H1 (cell line): Measurements from ENCODE around the gene LRCH2. TPM values are rescaled to one million over a fixed set of nuclear protein-coding genes. Genes with fewer than 3 reads are reported as not detected.

Source experiments
- CTCF ChIA-PET: fragments of 300-600 bp; sonication (Branson Sonifier 250); formaldehyde crosslinking; loops from one replicate; lab custom pipeline; 2021; ENCODE audit not compliant: partially characterized antibody; lab: Charles Lee
- POLR2A ChIA-PET: fragments of 300-600 bp; sonication (Branson Sonifier 250); formaldehyde crosslinking; loops from one replicate; lab custom pipeline; 2021; ENCODE audit warnings: inconsistent platforms; ENCODE audit not compliant: partially characterized antibody; lab: Charles Lee
- DNase-seq, 2 experiments: peaks; one replicate each; pipeline versions ENCODE4 v3.0.0 to v3.0.0-alpha.2; 2010 to 2022; ENCODE audit warnings: low spot score in 2 of 2, low read depth in 1 of 2, mixed read lengths in 1 of 2
- FAIRE-seq: peaks from 2 replicates; lab custom pipeline; 2011; peaks lifted over from hg19 to GRCh38; lab: Jason Lieb, UNC
- H2AFZ ChIP-seq: 2 replicates; pipeline ENCODE4 v1.8.1; 2012; ENCODE audit warnings: low read length, inconsistent platforms
- H2AK5ac ChIP-seq: 2 replicates; pipeline ENCODE4 v1.6.1; 2013; ENCODE audit warnings: low read depth, low read length
- H2BK120ac ChIP-seq: replicated peaks from 2 replicates; pipeline ENCODE3; 2013; ENCODE audit warnings: low read depth, low read length, inconsistent platforms
- H2BK12ac ChIP-seq: 2 replicates; pipeline ENCODE4 v1.6.1; 2013; ENCODE audit warnings: low read depth, low read length
- H2BK15ac ChIP-seq: 2 replicates; pipeline ENCODE4 v1.6.1; 2013; ENCODE audit warnings: low read length
- H2BK20ac ChIP-seq: 2 replicates; pipeline ENCODE4 v1.6.1; 2013; ENCODE audit warnings: low read length
- H2BK5ac ChIP-seq: 2 replicates; pipeline ENCODE4 v1.6.1; 2013; ENCODE audit warnings: low read depth, low read length
- H3K14ac ChIP-seq: 2 replicates; pipeline ENCODE4 v1.6.1; 2013; ENCODE audit warnings: inconsistent platforms; ENCODE audit not compliant: insufficient read length
- H3K18ac ChIP-seq: 2 replicates; pipeline ENCODE4 v1.6.1; 2013; ENCODE audit warnings: low read length; ENCODE audit errors: extremely low read depth
- H3K23ac ChIP-seq: 2 replicates; pipeline ENCODE4 v1.6.1; 2013; ENCODE audit warnings: inconsistent platforms; ENCODE audit not compliant: insufficient read length
- H3K23me2 ChIP-seq: 2 replicates; pipeline ENCODE4 v1.6.1; 2013; ENCODE audit warnings: low read depth, low read length
- H3K27ac ChIP-seq: 2 replicates; pipeline ENCODE4 v1.6.1; 2011; ENCODE audit warnings: low read depth, low read length, inconsistent platforms
- H3K27me3 ChIP-seq, 4 experiments: replicated peaks in 1 of 4; 1 replicate in 1 of 4; 2 replicates in 3 of 4; pipeline versions ENCODE4 v1.6.1 to v1.8.1; 2011 to 2013; ENCODE audit warnings: low read length in 3 of 4, mild to moderate bottlenecking in 3 of 4, inconsistent platforms in 2 of 4, mixed read lengths in 2 of 4, moderate library complexity in 1 of 4; ENCODE audit not compliant: control insufficient read depth in 3 of 4, insufficient read depth in 3 of 4; ENCODE audit errors: extremely low read depth in 1 of 4
- H3K36me3 ChIP-seq, 4 experiments: 2 replicates each; pipeline versions ENCODE4 v1.6.1 to v1.8.1; 2011 to 2013; ENCODE audit warnings: mild to moderate bottlenecking in 4 of 4, low read length in 3 of 4, moderate library complexity in 2 of 4, control low read depth in 1 of 4, inconsistent platforms in 1 of 4; ENCODE audit not compliant: insufficient read depth in 4 of 4, control insufficient read depth in 2 of 4
- H3K4ac ChIP-seq: replicated peaks from 2 replicates; pipeline ENCODE3; 2013; ENCODE audit warnings: low read length, low read depth, mixed read lengths, inconsistent platforms; ENCODE audit not compliant: insufficient read length
- H3K4me1 ChIP-seq, 4 experiments: replicated peaks in 1 of 4; 1 replicate in 1 of 4; 2 replicates in 3 of 4; pipeline versions ENCODE4 v1.6.1 to v1.8.1; 2011 to 2013; ENCODE audit warnings: low read length in 3 of 4, inconsistent platforms in 2 of 4, mixed read lengths in 1 of 4; ENCODE audit not compliant: insufficient read depth in 4 of 4, control insufficient read depth in 3 of 4
- H3K4me2 ChIP-seq, 2 experiments: 2 replicates each; pipeline versions ENCODE4 v1.6.1 to v1.8.1; 2011 to 2013; ENCODE audit warnings: low read depth in 2 of 2, low read length in 2 of 2, control low read depth in 1 of 2, inconsistent platforms in 1 of 2, mild to moderate bottlenecking in 1 of 2; ENCODE audit not compliant: insufficient read depth in 1 of 2
- H3K4me3 ChIP-seq, 4 experiments: fragments of 200-600, 300-600 bp in 1 of 4; sonication (generic), shearing (Covaris generic), sonication (Bioruptor Twin) in 1 of 4; 2 replicates each; pipeline versions ENCODE4 v1.5.1 to v1.8.1; 2011 to 2016; ENCODE audit warnings: low read length in 4 of 4, low read depth in 3 of 4, control low read depth in 2 of 4, inconsistent platforms in 2 of 4, mild to moderate bottlenecking in 2 of 4, mixed read lengths in 1 of 4, moderate library complexity in 1 of 4; ENCODE audit not compliant: insufficient read depth in 2 of 4; ENCODE audit errors: extremely low read depth in 1 of 4
- H3K56ac ChIP-seq: replicated peaks from 2 replicates; pipeline ENCODE3; 2013; ENCODE audit warnings: low read depth, mild to moderate bottlenecking, mixed read lengths, low read length, inconsistent platforms; ENCODE audit not compliant: insufficient read length
- H3K79me1 ChIP-seq: 2 replicates; pipeline ENCODE4 v1.6.1; 2013; ENCODE audit warnings: low read depth, low read length, control low read depth
- H3K79me2 ChIP-seq, 2 experiments: 2 replicates each; pipeline versions ENCODE4 v1.6.1 to v1.8.1; 2012 to 2013; ENCODE audit warnings: low read length in 2 of 2, mild to moderate bottlenecking in 2 of 2, inconsistent platforms in 1 of 2; ENCODE audit not compliant: insufficient read depth in 2 of 2, control insufficient read depth in 1 of 2
- H3K9ac ChIP-seq, 4 experiments: replicated peaks in 1 of 4; 1 replicate in 1 of 4; 2 replicates in 3 of 4; pipeline versions ENCODE4 v1.6.1 to v1.8.1; 2011 to 2013; ENCODE audit warnings: low read depth in 3 of 4, low read length in 3 of 4, control low read depth in 2 of 4, mild to moderate bottlenecking in 2 of 4, moderate library complexity in 2 of 4, inconsistent platforms in 1 of 4; ENCODE audit errors: extremely low read depth in 1 of 4
- H3K9me3 ChIP-seq, 2 experiments: 2 replicates each; pipeline versions ENCODE4 v1.6.1 to v1.8.1; 2012 to 2013; ENCODE audit warnings: mild to moderate bottlenecking in 2 of 2, moderate library complexity in 2 of 2, control low read depth in 1 of 2, inconsistent platforms in 1 of 2, low read depth in 1 of 2, low read length in 1 of 2, mixed read lengths in 1 of 2; ENCODE audit not compliant: insufficient read depth in 2 of 2
- H4K20me1 ChIP-seq, 2 experiments: replicated peaks in 1 of 2; 2 replicates each; pipeline versions ENCODE3 to v1.8.1; 2011 to 2013; ENCODE audit warnings: inconsistent platforms in 2 of 2, low read length in 2 of 2, mild to moderate bottlenecking in 1 of 2; ENCODE audit not compliant: insufficient read depth in 2 of 2, control insufficient read depth in 1 of 2
- H4K5ac ChIP-seq: 2 replicates; pipeline ENCODE4 v1.6.1; 2013; ENCODE audit warnings: low read length, low read depth, mixed read lengths, inconsistent platforms; ENCODE audit not compliant: insufficient read length
- H4K8ac ChIP-seq: 2 replicates; pipeline ENCODE4 v1.8.0; 2013; ENCODE audit warnings: mild to moderate bottlenecking, moderate library complexity, low read length, inconsistent platforms; ENCODE audit not compliant: insufficient read depth; ENCODE audit errors: extremely low read depth
- H4K91ac ChIP-seq: replicated peaks from 2 replicates; pipeline ENCODE3; 2013; ENCODE audit warnings: low read length, mixed read lengths, inconsistent platforms; ENCODE audit not compliant: insufficient read length
- BRCA1 ChIP-seq: IDR thresholded peaks from 2 replicates; pipeline ENCODE4 v1.6.1; 2012; ENCODE audit warnings: low read depth, low read length, improper control_type of control experiment
- PHF8 ChIP-seq: fragments of 200-600 bp; sonication (generic); conservative IDR thresholded peaks from 2 replicates; pipeline ENCODE4 v1.7.1; 2012; ENCODE audit warnings: low read depth, mild to moderate bottlenecking, inconsistent platforms, low read length, moderate library complexity
- RFX5 ChIP-seq: IDR thresholded peaks from 2 replicates; pipeline ENCODE4 v1.6.1; 2011; ENCODE audit warnings: low read depth, low read length, improper control_type of control experiment, borderline replicate concordance
- YY1 ChIP-seq: IDR thresholded peaks from 2 replicates; pipeline ENCODE4 v1.6.1; 2011; ENCODE audit warnings: low read depth, mild to moderate bottlenecking, low read length
- ZNF274 ChIP-seq: IDR thresholded peaks from 2 replicates; pipeline ENCODE4 v1.7.0; 2012; ENCODE audit warnings: low read length, borderline replicate concordance; ENCODE audit errors: extremely low read depth
- WGBS, 2 experiments: shearing (Covaris generic) in 1 of 2; methylation state at CpG; one replicate each; pipeline versions ENCODE4 v1.1.6 to v1.1.7; 2013 to 2015; ENCODE audit warnings: low lambda C conversion rate in 2 of 2, mixed read lengths in 2 of 2, inconsistent platforms in 1 of 2, low coverage in 1 of 2, missing lambda C conversion rate in 1 of 2; ENCODE audit not compliant: insufficient replicate concordance in 2 of 2, insufficient coverage in 1 of 2, insufficient read length in 1 of 2; ENCODE audit errors: extremely low coverage in 1 of 2, missing lambda C conversion rate in 1 of 2; 5-methylcytosine and 5-hydroxymethylcytosine counted together
- polyA plus RNA-seq, 7 experiments: library from polyadenylated mRNA; depleted of rRNA in 3 of 7; stranded (reverse) in 5 of 7; unstranded in 2 of 7; fragments of >200 nt in 5 of 7; fragments of 200-250 nt in 2 of 7; gene quantifications; 1 replicate in 5 of 7; 2 replicates in 1 of 7; 4 replicates in 1 of 7; pipeline versions ENCODE4 v1.2.1 to v1.2.3, GENCODE V29; 2011 to 2013; ENCODE audit warnings: missing spikeins in 2 of 7, mixed read lengths in 2 of 7
- total RNA-seq: library from RNA; stranded (reverse); fragmentation: NEBNext Ultra II Directional; extraction: Animal tissue kit (Norgen Biotek cat#: 25700); gene quantifications from 2 replicates; pipeline ENCODE4 v1.2.1, GENCODE V29; 2021
- TF ChIP-seq, protein P1 (sequence below): IDR thresholded peaks from 2 replicates; pipeline ENCODE4 v1.6.1; 2012; ENCODE audit warnings: inconsistent platforms
- TF ChIP-seq, protein P2 (sequence below): IDR thresholded peaks from 2 replicates; pipeline ENCODE4 v1.6.1; 2011; ENCODE audit warnings: low read length, improper control_type of control experiment

The LRCH2 gene
- total and polyA plus RNA-seq, 2 of the 8 experiments (the other 6 are each of a cell fraction or from before 2014, with no cell fraction given) = 1.5 to 5.5 TPM

DNA sequence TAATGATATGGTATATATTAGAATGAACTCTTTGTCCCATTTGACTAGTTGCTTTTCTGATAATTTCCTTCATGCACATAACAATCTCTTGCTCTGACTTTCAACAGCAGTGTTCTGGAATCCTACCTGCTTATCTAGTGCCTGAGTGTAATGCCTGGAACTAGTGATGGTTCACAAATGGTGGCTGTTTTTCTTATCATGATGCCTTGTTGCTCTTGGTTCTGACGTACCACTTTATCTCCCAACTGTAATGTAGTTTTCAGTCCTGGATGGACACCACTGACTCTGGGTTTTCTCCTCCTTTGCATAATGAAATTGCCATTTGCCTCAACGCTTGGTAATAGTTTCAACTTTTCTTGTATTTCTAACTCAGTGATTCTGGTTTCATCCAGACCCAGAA, 30.1 kb upstream of the LRCH2 start:
- WGBS, 2 experiments = 78% methylated on average over 2 of the region's 2 CpGs; no CpG with 5 or more reads in 1 of the 2 experiments
- no peaks in the 10 kb centered on the region for H3K23me2 ChIP-seq
- no peak for DNase-seq
- H2BK12ac ChIP-seq = no peak overlapping the region
- no peak for FAIRE-seq
- no peak overlapping the region for H3K4ac ChIP-seq
- no peak overlapping the region for H3K9ac ChIP-seq
- no peak overlapping the region for H3K27ac ChIP-seq
- H3K36me3 ChIP-seq = no peaks in the 10 kb centered on the region
- no peaks in the 10 kb centered on the region for H3K27me3 ChIP-seq
- H4K20me1 ChIP-seq = no peaks in the 10 kb centered on the region
- TF ChIP-seq PHF8 (no peak), ZNF274 (no peak), YY1 (no peak), BRCA1 (no peak), RFX5 (no peak)
- TF ChIP-seq, protein P1, sequence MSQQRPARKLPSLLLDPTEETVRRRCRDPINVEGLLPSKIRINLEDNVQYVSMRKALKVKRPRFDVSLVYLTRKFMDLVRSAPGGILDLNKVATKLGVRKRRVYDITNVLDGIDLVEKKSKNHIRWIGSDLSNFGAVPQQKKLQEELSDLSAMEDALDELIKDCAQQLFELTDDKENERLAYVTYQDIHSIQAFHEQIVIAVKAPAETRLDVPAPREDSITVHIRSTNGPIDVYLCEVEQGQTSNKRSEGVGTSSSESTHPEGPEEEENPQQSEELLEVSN = no peak
- TF ChIP-seq, protein P2, sequence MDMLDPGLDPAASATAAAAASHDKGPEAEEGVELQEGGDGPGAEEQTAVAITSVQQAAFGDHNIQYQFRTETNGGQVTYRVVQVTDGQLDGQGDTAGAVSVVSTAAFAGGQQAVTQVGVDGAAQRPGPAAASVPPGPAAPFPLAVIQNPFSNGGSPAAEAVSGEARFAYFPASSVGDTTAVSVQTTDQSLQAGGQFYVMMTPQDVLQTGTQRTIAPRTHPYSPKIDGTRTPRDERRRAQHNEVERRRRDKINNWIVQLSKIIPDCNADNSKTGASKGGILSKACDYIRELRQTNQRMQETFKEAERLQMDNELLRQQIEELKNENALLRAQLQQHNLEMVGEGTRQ = no peak
- TF ChIP-seq, all 59 proteins: peak for 0
- H2BK5ac ChIP-seq = no peak overlapping the region
- no peak overlapping the region for H3K56ac ChIP-seq
- no peak overlapping the region for H4K5ac ChIP-seq
- H2AFZ ChIP-seq = no peak overlapping the region
- no peaks in the 10 kb centered on the region for H3K79me1 ChIP-seq
- H2BK15ac ChIP-seq = no peak overlapping the region
- H3K23ac ChIP-seq = no peak overlapping the region
- H4K91ac ChIP-seq = no peak overlapping the region
- no peak overlapping the region for H4K8ac ChIP-seq
- no peak overlapping the region for H2BK20ac ChIP-seq
- H3K14ac ChIP-seq = no peak overlapping the region
- H3K4me2 ChIP-seq = no peak overlapping the region
- no peak overlapping the region for H2BK120ac ChIP-seq
- no peaks in the 10 kb centered on the region for H3K9me3 ChIP-seq
- ChIA-PET CTCF (no interaction called here), POLR2A (no interaction called here)
- no peak overlapping the region for H2AK5ac ChIP-seq
- H3K18ac ChIP-seq = no peak overlapping the region
- H3K4me1 ChIP-seq = no peaks in the 10 kb centered on the region
- H3K4me3 ChIP-seq = no peak overlapping the region
- H3K79me2 ChIP-seq = no peaks in the 10 kb centered on the region
